ENCODE measurements around the gene DDX51.

The DDX51 gene

DNA sequence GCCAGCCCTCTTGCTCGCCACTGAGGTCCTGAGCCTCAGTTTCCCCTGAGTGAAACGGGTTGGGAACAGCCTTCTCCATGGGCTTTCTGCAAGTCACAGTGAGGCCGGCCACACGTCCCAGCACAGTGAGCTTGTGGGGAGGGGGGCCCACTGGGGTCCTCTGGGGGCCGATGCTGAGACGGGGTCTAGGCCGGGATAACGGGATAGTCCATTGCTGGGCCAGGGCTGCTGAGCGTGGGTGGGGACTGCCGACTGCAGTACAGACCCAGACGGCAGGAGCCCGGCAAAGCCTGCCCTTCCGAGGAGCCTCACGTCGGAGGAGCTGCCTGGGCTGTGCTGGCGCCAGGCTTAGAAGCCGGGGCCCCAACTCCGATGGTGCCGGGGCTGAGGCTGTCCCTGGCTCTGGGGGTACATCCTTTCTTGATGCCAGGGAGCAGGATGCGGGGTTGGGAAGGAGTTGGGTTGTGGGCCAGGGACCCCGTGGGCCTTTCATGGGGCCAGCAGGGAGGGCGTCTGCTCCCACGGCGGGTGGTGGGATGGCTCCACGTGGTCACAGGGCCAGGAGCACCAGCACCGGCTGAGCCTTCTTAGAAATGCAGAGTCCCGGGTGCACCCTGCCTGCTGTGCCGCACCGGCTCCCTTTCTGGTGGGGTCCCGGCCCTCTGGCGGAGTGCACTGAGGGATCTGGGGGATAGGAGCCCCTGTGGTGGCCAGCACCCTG lies 24.4 kb upstream of the DDX51 start:
- peaks cover 29% of the 10 kb centered on the region for H3K27me3 Mint-ChIP-seq (ENCODE audit: low read depth, poor library complexity)
- H3K36me3 Mint-ChIP-seq (ENCODE audit: low read depth): no peaks in the 10 kb centered on the region
- no peak overlapping the region for H3K4me3 Mint-ChIP-seq
- peaks cover 13% of the 10 kb centered on the region for H3K9me3 Mint-ChIP-seq
- TF ChIP-seq, protein P1, sequence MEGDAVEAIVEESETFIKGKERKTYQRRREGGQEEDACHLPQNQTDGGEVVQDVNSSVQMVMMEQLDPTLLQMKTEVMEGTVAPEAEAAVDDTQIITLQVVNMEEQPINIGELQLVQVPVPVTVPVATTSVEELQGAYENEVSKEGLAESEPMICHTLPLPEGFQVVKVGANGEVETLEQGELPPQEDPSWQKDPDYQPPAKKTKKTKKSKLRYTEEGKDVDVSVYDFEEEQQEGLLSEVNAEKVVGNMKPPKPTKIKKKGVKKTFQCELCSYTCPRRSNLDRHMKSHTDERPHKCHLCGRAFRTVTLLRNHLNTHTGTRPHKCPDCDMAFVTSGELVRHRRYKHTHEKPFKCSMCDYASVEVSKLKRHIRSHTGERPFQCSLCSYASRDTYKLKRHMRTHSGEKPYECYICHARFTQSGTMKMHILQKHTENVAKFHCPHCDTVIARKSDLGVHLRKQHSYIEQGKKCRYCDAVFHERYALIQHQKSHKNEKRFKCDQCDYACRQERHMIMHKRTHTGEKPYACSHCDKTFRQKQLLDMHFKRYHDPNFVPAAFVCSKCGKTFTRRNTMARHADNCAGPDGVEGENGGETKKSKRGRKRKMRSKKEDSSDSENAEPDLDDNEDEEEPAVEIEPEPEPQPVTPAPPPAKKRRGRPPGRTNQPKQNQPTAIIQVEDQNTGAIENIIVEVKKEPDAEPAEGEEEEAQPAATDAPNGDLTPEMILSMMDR (IDR thresholded peaks at IDR 0.05): no peak
- peaks cover 30% of the 10 kb centered on the region for H3K4me1 Mint-ChIP-seq
- no peak overlapping the region for H3K27ac Mint-ChIP-seq
- no peak for DNase-seq

DNA sequence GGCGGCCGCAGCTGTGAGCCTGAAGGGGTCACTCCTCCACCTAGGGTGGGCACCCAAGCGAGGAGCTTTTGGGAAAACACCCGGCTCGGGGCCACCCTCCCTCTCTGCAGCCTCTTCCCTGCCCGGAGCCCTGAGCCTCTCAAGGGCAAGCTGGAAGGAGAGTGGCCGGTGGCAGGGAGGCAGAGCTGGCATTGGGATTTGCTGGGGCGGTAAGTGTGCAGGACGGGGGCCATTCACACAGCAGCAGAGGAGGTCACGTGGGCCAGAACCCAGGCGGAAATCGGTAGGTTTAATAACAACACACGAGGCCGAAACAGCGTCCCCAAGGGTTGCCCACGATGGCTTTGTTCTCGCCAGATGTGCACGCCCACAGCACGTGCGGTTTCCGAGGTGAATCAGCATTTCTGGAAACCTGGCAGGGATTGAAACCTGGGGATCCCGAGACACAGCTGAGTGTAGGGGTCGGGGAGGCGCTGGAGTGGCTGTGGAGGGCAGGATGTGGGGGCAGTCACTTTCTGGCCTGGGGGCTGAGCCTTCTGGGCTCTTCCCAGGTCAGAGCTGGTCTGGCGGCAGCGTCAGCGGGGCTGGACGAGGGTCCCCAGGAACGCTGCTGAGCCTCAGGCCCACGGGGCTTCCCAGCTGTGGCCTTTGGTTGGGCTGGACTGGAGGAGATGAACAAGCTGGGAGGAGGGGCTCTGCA lies 23.6 kb upstream of the DDX51 start:
- no peaks in the 10 kb centered on the region for H3K36me3 Mint-ChIP-seq (ENCODE audit: low read depth)
- peaks cover 13% of the 10 kb centered on the region for H3K9me3 Mint-ChIP-seq
- peaks cover 25% of the 10 kb centered on the region for H3K4me1 Mint-ChIP-seq
- no peak overlapping the region for H3K27ac Mint-ChIP-seq
- no peak overlapping the region for H3K4me3 Mint-ChIP-seq
- DNase-seq: no peak
- H3K27me3 Mint-ChIP-seq (ENCODE audit: low read depth, poor library complexity): peaks cover 32% of the 10 kb centered on the region
- TF ChIP-seq, protein P1 (IDR thresholded peaks at IDR 0.05): no peak

DNA sequence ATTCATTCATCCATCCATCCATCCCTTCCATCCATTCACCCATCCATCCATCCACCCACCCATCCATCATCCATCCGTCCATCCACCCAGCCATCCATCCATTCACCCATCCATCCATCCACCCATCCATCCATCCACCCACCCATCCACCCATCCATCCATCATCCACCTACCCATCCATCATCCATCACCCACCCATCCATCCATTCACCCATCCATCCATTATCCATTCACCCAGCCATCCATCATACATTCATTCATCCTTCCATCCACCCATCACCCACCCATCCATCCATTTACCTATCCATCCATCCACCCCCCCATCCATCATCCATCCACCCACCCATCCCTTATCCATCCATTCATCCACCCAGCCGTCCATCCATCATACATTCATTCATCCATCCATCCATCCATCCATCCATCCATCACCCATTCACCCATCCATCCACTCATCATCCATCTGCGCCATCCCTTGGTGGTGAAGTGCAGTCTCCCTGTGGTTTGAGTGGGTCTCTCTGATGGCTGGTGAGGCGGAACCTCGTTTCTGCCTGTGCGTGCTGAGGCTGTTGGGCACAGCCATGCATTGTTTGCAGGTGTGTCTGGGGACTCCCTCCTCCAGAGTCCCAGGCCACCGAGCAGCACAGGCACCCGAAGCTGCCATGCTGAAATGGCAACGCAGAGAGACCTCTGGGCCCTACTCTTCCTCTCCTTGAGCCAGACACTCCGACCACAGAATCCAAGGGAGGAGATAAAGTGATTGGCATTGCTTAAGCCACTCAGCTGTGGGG lies 22.9 kb upstream of the DDX51 start:
- Mint-ChIP-seq H3K4me1 (peaks cover 18% of the 10 kb centered on the region), H3K4me3 (no peak overlapping the region), H3K9me3 (peaks cover 13% of the 10 kb centered on the region), H3K36me3 (ENCODE audit: low read depth) (no peaks in the 10 kb centered on the region), H3K27me3 (ENCODE audit: low read depth, poor library complexity) (peaks cover 32% of the 10 kb centered on the region), H3K27ac (no peak overlapping the region)
- no peak for DNase-seq
- TF ChIP-seq, protein P1 (IDR thresholded peaks at IDR 0.05): no peak

DNA sequence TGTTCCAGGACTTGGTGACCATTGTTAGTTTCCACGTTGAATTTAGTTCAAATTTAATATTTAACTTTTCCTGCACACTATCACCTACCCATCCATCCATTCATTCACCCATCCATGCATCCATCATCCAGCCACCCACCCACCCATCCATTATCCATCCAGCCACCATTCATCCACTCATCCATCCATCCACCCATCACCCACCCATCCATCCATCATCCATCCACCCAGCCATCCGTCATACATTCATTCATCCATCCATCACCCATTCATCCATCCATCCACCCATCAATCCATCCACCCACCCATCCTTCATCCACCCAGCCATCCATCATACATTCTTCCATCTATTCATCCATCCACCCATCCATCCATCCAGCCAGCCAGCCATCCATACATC lies 22.0 kb upstream of the DDX51 start:
- Mint-ChIP-seq H3K4me1 (peaks cover 13% of the 10 kb centered on the region), H3K4me3 (no peak overlapping the region), H3K9me3 (peaks cover 13% of the 10 kb centered on the region), H3K27ac (no peak overlapping the region), H3K27me3 (ENCODE audit: low read depth, poor library complexity) (peaks cover 38% of the 10 kb centered on the region), H3K36me3 (ENCODE audit: low read depth) (no peaks in the 10 kb centered on the region)
- DNase-seq: no peak
- TF ChIP-seq, protein P1 (IDR thresholded peaks at IDR 0.05): no peak

DNA sequence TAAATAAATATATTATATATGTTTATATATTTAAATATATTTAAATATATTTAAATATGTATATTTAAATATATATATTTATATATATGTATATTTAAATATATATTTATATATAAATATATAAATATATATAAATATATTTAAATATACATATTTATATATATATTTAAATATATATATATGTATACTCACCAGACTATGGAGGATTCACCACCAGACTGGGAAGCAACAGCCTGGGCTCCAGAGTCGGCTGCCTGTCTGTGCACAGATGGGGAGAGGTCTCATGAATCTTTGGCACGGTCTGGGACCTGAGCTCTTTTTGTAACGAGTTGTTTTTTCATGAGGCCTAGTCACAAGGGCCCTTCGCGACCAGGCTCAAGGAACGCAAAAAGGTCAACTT lies 21.5 kb upstream of the DDX51 start:
- no peaks in the 10 kb centered on the region for H3K36me3 Mint-ChIP-seq (ENCODE audit: low read depth)
- H3K4me3 Mint-ChIP-seq: no peak overlapping the region
- H3K27ac Mint-ChIP-seq: no peak overlapping the region
- DNase-seq: no peak
- peaks cover 13% of the 10 kb centered on the region for H3K9me3 Mint-ChIP-seq
- peaks cover 13% of the 10 kb centered on the region for H3K4me1 Mint-ChIP-seq
- TF ChIP-seq, protein P1 (IDR thresholded peaks at IDR 0.05): no peak
- H3K27me3 Mint-ChIP-seq (ENCODE audit: low read depth, poor library complexity): peaks cover 39% of the 10 kb centered on the region

All from nephron progenitor cell (in vitro differentiated cells).